T-helper 22 cell (primary cell): ENCODE results near the gene KCNIP3.

Experiments used
- DNase-seq: peaks from one replicate; pipeline ENCODE4 v3.0.0-alpha.2; 2020; ENCODE audit warnings: low read depth

KCNIP3 gene

GRCh38 chr2:95312543-95313201 is 15.5 kb downstream of the KCNIP3 start:
- no peak for DNase-seq

GRCh38 chr2:95313296-95314131 is 16.4 kb downstream of the KCNIP3 start:
- no peak for DNase-seq

GRCh38 chr2:95314598-95314963 is 17.4 kb downstream of the KCNIP3 start:
- no peak for DNase-seq

- no peak for DNase-seq
Measured at GRCh38 chr2:95314964-95315611, 17.9 kb downstream of the KCNIP3 start.

- no peak for DNase-seq
Measured at GRCh38 chr2:95315801-95316411, 18.8 kb downstream of the KCNIP3 start.

GRCh38 chr2:95316466-95317122 is 19.4 kb downstream of the KCNIP3 start:
- no peak for DNase-seq

- DNase-seq, result no peak
Measured at GRCh38 chr2:95317123-95317500, 20.0 kb downstream of the KCNIP3 start.

GRCh38 chr2:95317665-95318425 is 20.7 kb downstream of the KCNIP3 start:
- no peak for DNase-seq

GRCh38 chr2:95318431-95319220 is 21.5 kb downstream of the KCNIP3 start:
- DNase-seq, result no peak

GRCh38 chr2:95319481-95320343 is 22.6 kb downstream of the KCNIP3 start:
- no peak for DNase-seq

GRCh38 chr2:95320344-95320712 is 23.2 kb downstream of the KCNIP3 start:
- no peak for DNase-seq

- no peak for DNase-seq
Measured at GRCh38 chr2:95320986-95321767, 24.0 kb downstream of the KCNIP3 start.

GRCh38 chr2:95323347-95324155 is 26.4 kb downstream of the KCNIP3 start:
- no peak for DNase-seq

GRCh38 chr2:95325026-95325425 is 27.9 kb downstream of the KCNIP3 start:
- DNase-seq, result no peak

GRCh38 chr2:95325590-95326432 is 28.7 kb downstream of the KCNIP3 start:
- DNase-seq, result no peak

GRCh38 chr2:95326433-95327140 is 29.4 kb downstream of the KCNIP3 start:
- DNase-seq, result no peak
